ENCODE measurements around the gene BUD13.

- TF ChIP-seq CTCF (IDR thresholded peaks at IDR 0.05; ENCODE audit: low read length): no peak
- TF ChIP-seq EZH2 (IDR thresholded peaks at IDR 0.05; ENCODE audit: borderline replicate concordance, low read length): no peak
These were observed 38.4 kb upstream of the BUD13 start for GRCh38 chr11:116811194-116811593.

Measured in OCI-LY1 (cell line).